ENCODE results near the gene PTPN14. TPM values are rescaled to one million over a fixed set of nuclear protein-coding genes. Genes with fewer than 3 reads are reported as not detected.

PTPN14 gene
- total RNA-seq, 1 experiment from 2014 or later = 76.4 TPM

- TF ChIP-seq CTCF (conservative IDR thresholded peaks at IDR 0.05) = peak; percentile 47
- H3K27ac Mint-ChIP-seq = no peak overlapping the region
- no peak overlapping the region for H3K27ac ChIP-seq (ENCODE audit: insufficient read length, low read depth, low read length)
- H2BK120ac ChIP-seq (ENCODE audit: low read depth, low read length, poor library complexity, severe bottlenecking) = no peak overlapping the region
- no peak overlapping the region for H3K23ac ChIP-seq (ENCODE audit: insufficient read length, low read depth, low read length)
- H3K27me3 ChIP-seq (ENCODE audit: insufficient read depth, low read length) = peaks cover 20% of the 10 kb centered on the region
- no peak overlapping the region for H3K4me2 ChIP-seq (ENCODE audit: insufficient read depth, insufficient read length, low read length)
- H3K4me3 Mint-ChIP-seq = no peak overlapping the region
- no peaks in the 10 kb centered on the region for H3K79me2 ChIP-seq (ENCODE audit: insufficient read depth, low read length)
- H3K4ac ChIP-seq (ENCODE audit: low read depth, low read length) = no peak overlapping the region
- no peak overlapping the region for H4K91ac ChIP-seq (ENCODE audit: insufficient read length, low read depth, low read length)
- no CpG with 5 or more reads among the region's 5 CpGs for WGBS (ENCODE audit: extremely low coverage, insufficient read length, low lambda C conversion rate)
- H3K79me1 ChIP-seq (ENCODE audit: insufficient read depth, low read depth, low read length, poor library complexity, severe bottlenecking) = no peaks in the 10 kb centered on the region
- no peak overlapping the region for H2BK15ac ChIP-seq (ENCODE audit: low read depth, low read length)
- no peak overlapping the region for H3K18ac ChIP-seq (ENCODE audit: insufficient read length, low read depth, low read length)
- no peak overlapping the region for H3T11ph ChIP-seq (ENCODE audit: low read length)
- H3K36me3 Mint-ChIP-seq (ENCODE audit: insufficient read depth in 1 of 3, low read depth in 3 of 3) = peaks cover 0 to 3% (median 0%) of the 10 kb centered on the region in 3 experiments; a peak in 2 of 7 replicates
- H2AK5ac ChIP-seq (ENCODE audit: insufficient read length, low read length) = no peak overlapping the region
- no peak overlapping the region for H2BK12ac ChIP-seq (ENCODE audit: insufficient read length, low read depth, low read length)
- DNase-seq = no peak
- H3K4me1 ChIP-seq (ENCODE audit: insufficient read depth, low read length) = peaks cover 11% of the 10 kb centered on the region; the same call in 1 of the 2 replicates
- H4K8ac ChIP-seq (replicated peaks; ENCODE audit: insufficient read length, low read depth, low read length) = no peak overlapping the region
- H3K9ac ChIP-seq (ENCODE audit: extremely low read depth, insufficient read length, low read length) = no peak overlapping the region
- peaks cover 49 to 52% of the 10 kb centered on the region in 2 experiments for H3K4me1 Mint-ChIP-seq
- no peak overlapping the region for H2AFZ ChIP-seq (ENCODE audit: low read length)
- H3K23me2 ChIP-seq (ENCODE audit: insufficient read length, low read depth, low read length, poor library complexity, severe bottlenecking) = no peaks in the 10 kb centered on the region
- no peaks in the 10 kb centered on the region for H4K20me1 ChIP-seq (ENCODE audit: control insufficient read depth, insufficient read depth, insufficient read length)
- no peak overlapping the region for H4K5ac ChIP-seq (ENCODE audit: insufficient read length, low read depth, low read length)
- no peak overlapping the region for H3K14ac ChIP-seq (ENCODE audit: insufficient read depth, low read length)
- H3K56ac ChIP-seq (ENCODE audit: insufficient read length, low read depth, low read length) = no peak overlapping the region
- H2BK5ac ChIP-seq (ENCODE audit: insufficient read length, low read length) = no peak overlapping the region
- no peak overlapping the region for H2BK20ac ChIP-seq (ENCODE audit: low read depth, low read length, poor library complexity, severe bottlenecking)
- H3K9me3 Mint-ChIP-seq = no peaks in the 10 kb centered on the region; a peak in 1 of 5 replicates
- no peaks in the 10 kb centered on the region for H3K9me3 ChIP-seq (ENCODE audit: control insufficient read depth, low read depth, low read length)
- H3K27me3 Mint-ChIP-seq (ENCODE audit: low read depth) = peaks cover 49% of the 10 kb centered on the region
These were observed 231.5 kb downstream of the PTPN14 start for GRCh38 chr1:214319938-214320337.
